Astrocyte of the cerebellum (primary cell): ENCODE data around the gene UBAP2L.
"Not testable (repeated sequence)": the region's sequence is repeated elsewhere in the genome, so short reads cannot be mapped to it uniquely, and the experiment has no call there.

Source experiments
- DNase-seq: peaks from one replicate; pipeline ENCODE4 v3.0.0-alpha.2; 2011; ENCODE audit warnings: low read depth
- H3K4me3 ChIP-seq: 2 replicates; pipeline ENCODE4 v1.5.1; 2011; ENCODE audit warnings: mild to moderate bottlenecking, low read depth, low read length, moderate library complexity
- in situ Hi-C: cut with HindIII; loops from 2 replicates; pipeline ENCODE4 v1.10.0; 2017; ENCODE audit warnings: low sequenced_read_pairs
- TF ChIP-seq, protein P1 (sequence below): IDR thresholded peaks from 2 replicates; pipeline ENCODE4 v1.5.1; 2012; ENCODE audit warnings: low read length, low read depth, moderate library complexity, mild to moderate bottlenecking; ENCODE audit errors: missing control alignments

The UBAP2L gene

DNA sequence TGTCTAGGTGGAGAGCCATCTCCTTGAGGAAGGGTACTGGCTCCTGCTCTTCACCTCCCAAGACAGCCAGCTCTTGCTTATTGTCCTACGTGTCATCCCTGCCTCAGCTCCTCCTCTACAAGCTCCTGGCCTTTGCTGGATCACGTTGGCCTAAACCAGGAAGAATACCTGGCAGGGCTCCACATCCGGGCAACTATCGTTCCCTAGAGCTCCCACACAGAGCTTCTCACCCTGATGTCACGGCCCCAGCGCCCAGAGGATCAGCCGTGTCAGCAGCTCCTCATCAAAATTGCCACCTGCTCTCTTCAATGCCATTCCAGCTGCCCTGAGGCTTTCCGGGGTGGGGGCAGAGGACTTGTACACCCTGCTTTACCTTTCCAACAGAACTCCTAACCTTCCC lies 26.9 kb upstream of the UBAP2L start:
- H3K4me3 ChIP-seq, result no peak overlapping the region
- DNase-seq, result no peak
- in situ Hi-C loops, result no loop called here
- TF ChIP-seq, protein P1, sequence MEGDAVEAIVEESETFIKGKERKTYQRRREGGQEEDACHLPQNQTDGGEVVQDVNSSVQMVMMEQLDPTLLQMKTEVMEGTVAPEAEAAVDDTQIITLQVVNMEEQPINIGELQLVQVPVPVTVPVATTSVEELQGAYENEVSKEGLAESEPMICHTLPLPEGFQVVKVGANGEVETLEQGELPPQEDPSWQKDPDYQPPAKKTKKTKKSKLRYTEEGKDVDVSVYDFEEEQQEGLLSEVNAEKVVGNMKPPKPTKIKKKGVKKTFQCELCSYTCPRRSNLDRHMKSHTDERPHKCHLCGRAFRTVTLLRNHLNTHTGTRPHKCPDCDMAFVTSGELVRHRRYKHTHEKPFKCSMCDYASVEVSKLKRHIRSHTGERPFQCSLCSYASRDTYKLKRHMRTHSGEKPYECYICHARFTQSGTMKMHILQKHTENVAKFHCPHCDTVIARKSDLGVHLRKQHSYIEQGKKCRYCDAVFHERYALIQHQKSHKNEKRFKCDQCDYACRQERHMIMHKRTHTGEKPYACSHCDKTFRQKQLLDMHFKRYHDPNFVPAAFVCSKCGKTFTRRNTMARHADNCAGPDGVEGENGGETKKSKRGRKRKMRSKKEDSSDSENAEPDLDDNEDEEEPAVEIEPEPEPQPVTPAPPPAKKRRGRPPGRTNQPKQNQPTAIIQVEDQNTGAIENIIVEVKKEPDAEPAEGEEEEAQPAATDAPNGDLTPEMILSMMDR, result no peak

DNA sequence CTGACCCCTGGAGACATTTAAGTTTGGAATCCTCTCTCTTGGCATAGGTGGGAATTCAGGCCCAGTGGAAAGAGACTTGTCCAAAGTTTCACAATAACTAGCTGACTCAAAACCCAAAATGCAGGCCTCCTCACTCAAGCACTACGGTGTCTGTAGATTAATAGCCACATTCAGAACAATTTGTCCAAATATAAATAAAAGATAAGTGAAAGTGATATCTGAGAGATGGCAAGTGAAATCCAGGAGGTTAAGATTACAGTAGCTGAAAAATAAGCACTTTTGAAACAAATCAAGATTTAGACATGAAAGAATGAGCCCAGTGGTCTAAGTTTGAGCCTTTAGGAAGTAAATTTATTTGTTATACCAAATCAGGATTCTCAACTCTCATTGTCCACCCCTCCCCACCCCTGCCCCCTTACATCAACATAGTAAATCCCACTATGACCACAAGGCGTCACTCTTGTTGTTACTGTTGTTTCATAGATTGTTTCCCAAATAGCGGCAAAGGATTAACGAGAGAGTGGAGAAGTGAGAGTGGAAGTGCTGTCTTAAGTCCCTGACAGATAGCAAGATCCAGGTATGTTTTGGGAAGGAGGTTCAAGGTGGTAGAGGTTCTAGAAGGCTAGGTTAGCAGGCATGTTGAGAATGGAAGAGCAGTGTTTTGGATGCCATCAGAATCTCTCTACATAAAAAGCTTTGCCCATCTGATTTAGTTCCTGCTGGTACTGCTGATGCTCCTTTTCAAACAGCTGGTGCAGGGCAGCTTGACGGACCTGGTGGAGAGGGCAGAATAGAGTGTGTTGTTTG lies 21.8 kb upstream of the UBAP2L start:
- TF ChIP-seq, protein P1, result peak; percentile 57
- in situ Hi-C loops, result no loop called here
- no peak overlapping the region for H3K4me3 ChIP-seq
- peak; percentile 45 for DNase-seq

DNA sequence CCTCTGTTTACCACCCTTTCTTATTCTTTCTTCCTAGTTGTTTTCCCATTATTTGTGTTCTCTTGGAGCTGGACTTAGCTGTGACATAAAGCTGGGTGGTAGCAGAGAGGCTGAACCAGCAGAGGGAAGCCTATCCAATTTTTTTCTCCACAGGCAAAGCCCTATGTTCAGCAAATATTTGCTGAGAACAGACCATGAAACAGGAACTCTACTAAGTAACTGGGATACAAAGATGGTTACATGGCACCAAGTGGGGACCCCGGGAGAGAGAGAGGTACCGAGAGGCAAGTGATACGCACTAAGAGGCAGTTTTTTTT lies 21.2 kb upstream of the UBAP2L start:
- no peak overlapping the region for H3K4me3 ChIP-seq
- DNase-seq, result no peak
- in situ Hi-C loops, result no loop called here
- TF ChIP-seq, protein P1, result no peak

DNA sequence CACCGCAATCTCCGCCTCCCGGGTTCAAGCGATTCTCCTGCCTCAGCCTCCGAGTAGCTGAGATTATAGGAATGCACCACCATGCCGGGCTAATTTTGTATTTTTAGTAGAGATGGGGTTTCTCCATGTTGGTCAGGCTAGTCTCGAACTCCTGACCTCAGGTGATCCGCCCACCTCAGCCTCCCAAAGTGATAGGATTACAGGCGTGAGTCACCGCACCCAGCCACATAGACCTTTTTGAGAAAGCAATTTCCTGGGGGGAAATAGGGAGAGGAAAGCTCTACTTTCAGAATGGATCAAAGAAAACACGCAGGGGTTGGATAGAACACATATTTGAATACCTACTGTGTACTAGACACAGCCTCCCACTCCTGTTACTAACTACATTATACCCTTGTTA lies 15.0 kb upstream of the UBAP2L start:
- DNase-seq, in situ Hi-C loops, H3K4me3 ChIP-seq: not testable (repeated sequence)

DNA sequence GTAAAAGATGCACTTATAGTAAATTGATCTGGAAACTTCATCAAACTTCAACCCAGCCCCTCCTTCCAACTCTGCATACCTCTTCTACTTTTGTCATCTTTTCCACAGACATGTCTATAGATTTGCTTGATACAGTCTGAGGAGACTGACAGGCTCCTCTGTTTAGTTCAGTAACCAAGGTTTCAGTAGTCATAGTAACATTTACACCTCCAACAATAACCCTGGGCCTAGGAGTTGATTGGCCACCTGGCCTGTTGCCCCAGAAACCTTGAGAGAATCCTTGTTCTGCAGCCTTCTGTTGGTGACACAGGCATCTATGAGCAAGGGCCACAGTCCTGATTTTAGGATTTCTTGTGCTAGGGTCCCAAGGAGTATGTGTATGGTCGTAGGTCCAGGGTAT lies 14.6 kb upstream of the UBAP2L start, which contains the start of gene CFAP141:
Gene CFAP141 (minus strand): TSS at position 138 of the 400 bp plus-strand sequence. CDS start 26 bp downstream, at position 112.
- TF ChIP-seq, protein P1, result no peak
- DNase-seq, result no peak
- in situ Hi-C loops, result no loop called here
- no peak within 1 kb of the TSS for H3K4me3 ChIP-seq

DNA sequence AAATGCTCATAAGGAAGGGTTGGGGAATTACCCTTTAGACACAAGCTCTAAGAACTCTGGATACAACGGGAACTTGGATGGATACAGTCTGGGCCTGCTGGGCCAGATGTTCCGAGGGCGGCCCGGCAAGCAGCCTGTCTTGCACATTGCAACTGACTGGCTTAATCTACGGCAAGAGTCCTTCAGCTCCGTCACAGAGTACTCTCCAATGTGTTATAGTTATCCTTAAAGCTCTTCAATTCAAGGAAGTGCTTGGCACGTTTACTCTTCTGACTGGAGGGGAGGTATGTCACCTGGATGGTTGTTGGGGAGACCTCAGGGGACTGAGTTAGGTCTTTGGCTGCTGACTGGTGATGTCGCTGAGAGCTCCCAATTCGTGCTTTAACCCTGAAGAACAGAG lies 13.5 kb upstream of the UBAP2L start:
- DNase-seq, result no peak
- TF ChIP-seq, protein P1, result no peak
- H3K4me3 ChIP-seq, result no peak overlapping the region
- in situ Hi-C loops, result no loop called here

DNA sequence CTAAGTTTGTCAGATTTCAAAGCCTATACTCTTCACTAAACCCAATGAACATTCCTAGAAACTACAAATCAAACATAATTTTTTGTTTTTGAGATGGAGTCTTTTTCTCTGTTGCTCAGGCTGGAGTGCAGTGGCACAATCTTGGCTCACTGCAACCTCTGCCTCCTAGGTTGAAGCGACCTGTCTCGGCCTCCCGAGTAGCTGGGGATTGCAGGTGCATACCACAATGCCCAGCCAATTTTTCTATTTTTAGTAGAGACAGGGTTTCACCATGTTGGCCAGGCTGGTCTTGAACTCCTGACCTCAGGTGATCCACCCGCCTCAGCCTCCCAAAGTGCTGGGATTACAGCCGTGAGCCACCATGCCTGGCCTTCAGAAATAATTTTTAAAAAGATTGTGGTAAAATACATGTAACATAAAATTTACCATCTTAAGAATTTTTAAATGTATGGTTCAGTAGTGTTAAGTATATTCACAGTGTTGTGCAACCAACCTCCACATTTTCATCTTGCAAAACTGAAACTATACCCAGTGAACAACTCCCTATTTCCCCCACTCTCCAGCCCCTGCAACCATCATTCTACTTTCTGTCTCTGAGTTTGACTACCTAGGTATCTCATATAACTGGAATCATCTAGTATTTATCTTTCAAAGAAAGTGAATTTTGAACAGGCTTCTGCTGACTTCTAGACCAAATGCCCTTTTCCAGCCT lies 11.9 kb upstream of the UBAP2L start:
- TF ChIP-seq, protein P1, result no peak
- in situ Hi-C loops, result no loop called here
- no peak for DNase-seq
- no peak overlapping the region for H3K4me3 ChIP-seq
